8988T (cell line): ENCODE measurements around the gene KCNJ12.
"Not testable (repeated sequence)": the region's sequence is repeated elsewhere in the genome, so short reads cannot be mapped to it uniquely, and the experiment has no call there.

ENCODE experiments used
- DNase-seq: peaks from one replicate; pipeline ENCODE4 v3.0.0; 2011

KCNJ12 gene

DNA sequence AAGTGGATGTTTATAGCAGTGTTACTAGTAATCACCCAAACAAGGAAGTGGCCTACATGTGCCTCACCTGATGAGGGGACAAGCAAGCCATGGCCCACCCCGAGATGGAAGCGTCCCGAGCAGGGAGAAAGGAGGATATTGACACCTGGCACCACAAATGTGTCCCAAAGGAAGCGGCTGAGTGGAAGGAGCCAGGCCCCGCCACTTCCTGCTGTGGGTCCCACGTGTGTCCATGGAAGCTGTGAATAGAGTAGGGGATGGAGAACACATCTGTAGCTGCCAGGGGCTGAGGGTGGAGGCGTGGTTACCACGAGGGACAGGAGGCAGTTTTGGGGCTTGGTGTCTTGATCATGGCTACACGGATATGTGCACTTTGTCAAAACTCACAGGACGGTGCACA, 49.2 kb downstream of the KCNJ12 start:
- DNase-seq = no peak

DNA sequence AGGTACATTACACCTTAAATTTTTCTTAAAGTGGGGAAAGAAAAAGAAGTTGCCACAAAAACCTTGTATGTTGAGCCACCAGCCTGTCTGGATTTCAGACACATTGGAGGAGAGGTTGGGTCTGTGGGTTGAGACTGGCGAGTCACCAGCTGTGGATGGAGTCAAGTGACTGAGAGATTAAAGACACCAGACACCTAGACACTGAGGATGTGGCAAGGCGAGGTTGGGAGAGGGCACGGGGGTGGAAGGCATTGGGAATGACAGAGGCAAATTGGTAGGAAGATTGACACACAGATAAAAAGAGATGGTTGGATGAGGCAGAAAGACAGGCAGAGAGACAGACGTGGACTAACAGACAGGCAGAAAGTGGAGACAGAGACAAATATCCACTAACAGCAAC, 49.6 kb downstream of the KCNJ12 start:
- DNase-seq = no peak

GRCh38 chr17:21426246-21426645, 50.1 kb downstream of the KCNJ12 start:
- not testable (repeated sequence) for DNase-seq

GRCh38 chr17:21426876-21427275, 50.7 kb downstream of the KCNJ12 start:
- not testable (repeated sequence) for DNase-seq

- DNase-seq = not testable (repeated sequence)
Observed at GRCh38 chr17:21427727-21428126, 51.6 kb downstream of the KCNJ12 start.

DNA sequence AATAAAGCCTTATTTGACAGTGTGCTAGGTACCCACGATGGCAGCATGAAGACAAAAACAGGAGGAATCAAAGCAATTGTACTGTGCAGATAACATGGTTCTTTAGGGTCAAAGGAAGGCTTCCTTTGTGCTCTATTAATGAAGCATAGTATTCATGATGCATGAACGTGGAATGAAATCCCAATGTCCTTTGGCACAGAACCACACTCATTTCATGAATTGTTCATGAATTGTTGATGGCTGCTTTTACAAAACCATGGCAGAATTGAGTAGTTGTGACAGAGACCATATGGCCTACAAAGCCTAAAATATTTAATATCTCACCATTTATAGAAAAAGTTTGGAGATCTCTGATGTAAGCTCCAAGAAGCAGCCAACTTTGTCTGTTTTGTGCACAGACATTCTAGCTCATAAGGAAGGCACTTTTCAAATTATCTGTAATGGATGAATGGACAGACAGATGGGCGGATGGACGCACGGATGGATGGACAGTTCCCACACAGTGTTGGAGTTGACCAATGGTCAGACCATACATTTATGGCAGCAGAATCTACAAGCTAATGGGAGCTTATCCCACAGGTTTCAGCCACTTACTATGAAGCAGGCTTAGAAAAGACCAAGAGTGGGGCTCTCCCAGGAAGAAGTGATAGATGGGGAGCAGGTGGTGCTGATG, 52.7 kb downstream of the KCNJ12 start:
- DNase-seq = not testable (repeated sequence)

DNA sequence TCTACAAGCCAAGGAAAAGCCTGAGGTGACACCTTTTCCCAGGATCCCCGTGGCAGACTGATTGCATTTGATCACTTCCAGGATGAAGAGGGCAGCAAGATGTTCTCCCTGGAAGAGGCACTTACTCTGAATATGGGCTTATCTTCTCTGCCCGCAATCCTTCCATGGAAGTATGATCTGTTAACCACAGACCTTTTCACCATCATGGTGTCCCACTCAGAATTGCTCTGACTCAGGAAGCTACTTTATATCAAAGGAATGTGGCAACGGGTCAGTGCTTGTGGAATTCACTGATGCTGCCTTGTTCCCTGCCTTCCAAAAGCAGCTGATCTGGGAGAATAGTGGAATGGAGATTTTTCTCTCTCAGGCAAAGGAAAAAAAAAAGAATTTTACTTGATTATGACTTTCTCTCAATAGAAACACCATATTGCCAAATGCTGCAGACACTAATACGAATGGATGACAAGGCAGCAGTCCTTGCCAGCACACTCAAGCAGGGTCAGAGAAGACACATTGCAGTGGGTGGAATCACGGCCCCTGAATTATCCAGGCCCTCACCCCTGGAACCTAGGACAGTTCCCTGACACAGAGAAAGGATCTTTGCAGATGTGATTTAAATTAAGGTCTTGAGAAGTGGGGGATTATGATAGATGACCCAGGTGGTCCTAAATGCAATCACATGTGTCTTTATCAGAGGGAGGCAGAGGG, 53.9 kb downstream of the KCNJ12 start:
- not testable (repeated sequence) for DNase-seq

DNA sequence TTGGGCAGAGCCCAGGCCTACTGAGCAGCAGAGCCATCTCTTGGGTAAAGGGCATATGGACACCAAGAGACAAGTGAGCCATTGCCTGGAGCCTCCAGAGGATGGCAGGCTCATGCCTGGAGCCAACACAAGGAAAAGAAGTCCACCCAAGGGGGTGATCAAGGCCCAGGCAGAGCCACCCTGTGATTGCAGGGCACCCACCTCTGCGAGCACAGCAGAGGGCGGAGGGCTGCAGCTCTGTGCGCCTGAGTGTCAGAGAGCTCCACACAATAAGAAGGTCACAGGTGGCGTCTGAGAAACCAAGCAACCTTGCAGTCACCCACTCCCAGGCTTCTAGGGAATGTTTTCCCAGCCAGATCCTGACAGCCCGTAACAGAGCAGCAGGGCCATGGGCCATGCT, 57.8 kb downstream of the KCNJ12 start:
- DNase-seq = not testable (repeated sequence)

GRCh38 chr17:21434976-21435375, 58.8 kb downstream of the KCNJ12 start:
- DNase-seq = not testable (repeated sequence)

DNA sequence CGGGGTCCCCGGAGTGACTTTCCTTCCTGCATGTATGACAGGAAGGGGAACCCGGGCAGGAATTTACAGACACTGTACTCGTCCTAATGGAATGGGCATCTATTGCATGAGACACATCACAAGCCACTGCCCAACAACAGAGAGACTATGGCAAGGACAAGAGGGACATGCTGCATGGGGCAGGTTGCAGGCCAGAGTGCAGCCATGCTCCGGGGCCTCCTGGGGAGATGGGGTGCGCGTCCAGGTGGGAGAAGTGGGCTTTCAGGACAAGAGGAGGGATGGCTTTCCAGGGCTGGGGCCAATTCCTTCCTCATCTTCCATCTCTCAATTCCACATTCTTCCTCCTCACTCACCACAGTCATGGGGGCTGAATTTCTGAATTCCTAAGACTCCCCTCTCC, 60.3 kb downstream of the KCNJ12 start:
- not testable (repeated sequence) for DNase-seq

DNA sequence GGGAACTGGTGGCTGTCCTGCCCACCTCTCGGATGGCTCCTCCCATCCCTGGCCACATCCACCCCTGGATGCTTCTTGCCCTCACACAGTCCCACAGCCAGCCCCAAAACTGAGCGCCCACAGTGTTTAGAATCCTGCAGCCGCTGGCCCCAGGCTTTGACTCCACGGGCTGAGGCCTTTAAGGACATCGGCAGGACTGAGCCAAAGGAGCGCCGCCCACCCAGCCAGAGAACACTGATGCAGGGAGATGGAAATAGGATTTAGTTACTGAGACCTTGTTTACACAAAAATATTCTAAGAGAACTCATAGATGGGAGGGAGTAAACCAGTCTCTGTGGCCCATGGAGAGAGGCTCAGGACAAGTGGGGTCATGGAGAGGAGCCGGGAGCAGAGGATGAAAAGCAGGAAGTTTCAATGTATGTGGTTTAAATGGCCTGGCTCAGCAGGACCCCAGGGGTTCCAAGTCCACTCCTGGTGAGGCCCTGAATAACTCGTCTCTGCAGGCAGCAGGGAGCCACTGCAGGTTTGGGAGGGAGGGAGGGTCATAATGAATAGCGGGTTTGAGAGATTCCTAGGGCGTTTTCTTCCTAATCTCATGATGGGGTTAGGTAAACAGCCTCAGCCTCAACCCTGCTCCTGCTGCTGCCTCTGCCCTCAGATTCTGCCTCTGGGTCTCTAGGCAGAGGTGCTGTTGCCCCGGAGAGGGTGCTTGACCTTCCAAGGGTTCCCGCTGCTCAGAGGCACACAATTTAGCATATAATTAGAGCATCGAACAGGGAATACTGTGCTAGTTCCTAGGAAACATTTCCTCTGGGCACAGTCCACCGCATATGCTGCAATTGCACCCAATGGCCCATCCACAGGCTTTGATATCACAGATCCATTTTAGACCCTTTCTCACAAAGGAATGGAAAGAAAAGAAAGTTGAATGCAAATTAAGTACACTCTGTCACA, 61.0 kb downstream of the KCNJ12 start:
- DNase-seq = not testable (repeated sequence)

- DNase-seq = not testable (repeated sequence)
Observed at GRCh38 chr17:21438316-21439014, 62.3 kb downstream of the KCNJ12 start.

DNA sequence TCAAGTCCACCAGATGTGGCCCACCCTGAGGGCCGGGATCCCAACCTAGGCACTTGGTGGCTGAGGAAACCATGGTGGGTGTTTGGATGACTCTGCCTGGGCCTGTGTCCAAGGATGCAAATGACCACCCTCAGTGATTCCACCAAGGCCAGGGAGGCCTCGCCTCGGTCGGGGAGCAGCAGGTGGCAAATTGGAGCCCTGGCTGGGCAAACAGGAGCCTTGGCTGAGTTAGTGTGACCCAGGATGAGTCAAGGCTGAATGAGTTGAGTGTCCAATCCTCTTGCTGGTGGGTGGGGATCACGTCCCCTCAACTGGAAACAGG, 62.8 kb downstream of the KCNJ12 start:
- DNase-seq = not testable (repeated sequence)

DNA sequence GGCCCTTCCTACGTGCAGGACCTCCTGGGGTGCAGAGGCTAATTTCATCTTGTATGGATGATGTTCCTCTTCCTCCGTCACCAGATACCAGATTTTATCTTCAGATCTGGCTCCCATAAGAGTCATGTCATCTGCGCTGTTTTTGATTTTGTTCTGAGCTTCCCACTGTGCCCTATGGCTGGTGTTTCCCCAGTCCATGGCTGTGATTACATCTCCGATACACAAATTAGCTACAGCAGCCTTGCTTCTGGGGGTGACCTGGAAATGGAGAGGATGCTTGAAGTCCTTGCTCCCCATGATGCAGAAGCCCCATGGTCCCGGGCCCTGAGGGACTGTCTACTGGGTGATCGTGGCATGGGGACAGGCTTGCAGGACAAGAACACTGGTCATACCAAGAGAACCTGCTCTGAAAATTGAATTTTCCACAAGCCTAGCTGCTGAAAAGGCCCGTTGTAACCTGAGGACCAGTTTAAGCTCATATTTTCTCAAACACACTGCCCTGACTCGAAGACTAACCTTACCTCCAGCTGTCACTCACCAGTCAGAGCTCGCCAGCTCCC, 69.0 kb downstream of the KCNJ12 start:
- no peak for DNase-seq

DNA sequence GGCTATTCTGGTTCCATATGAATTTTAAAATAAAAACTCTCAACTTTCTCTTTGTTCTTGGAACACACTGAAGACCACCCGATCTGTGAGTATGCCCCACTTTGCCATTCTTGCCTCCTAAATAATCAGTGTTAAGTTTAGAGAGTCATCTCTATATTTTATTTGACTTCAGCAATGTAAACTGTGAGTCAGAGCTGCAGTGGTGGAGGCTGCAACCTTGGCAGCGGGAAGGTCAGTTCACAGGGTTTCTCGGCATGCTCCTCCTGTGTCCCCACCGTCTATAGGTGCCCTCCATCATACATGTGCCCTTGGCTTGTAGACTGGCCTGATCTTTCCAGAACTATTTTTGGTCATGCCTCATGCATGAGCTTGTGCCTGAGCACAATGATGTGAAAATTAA, 71.4 kb downstream of the KCNJ12 start:
- DNase-seq = not testable (repeated sequence)

GRCh38 chr17:21449891-21450290, 73.7 kb downstream of the KCNJ12 start:
- DNase-seq = not testable (repeated sequence)

DNA sequence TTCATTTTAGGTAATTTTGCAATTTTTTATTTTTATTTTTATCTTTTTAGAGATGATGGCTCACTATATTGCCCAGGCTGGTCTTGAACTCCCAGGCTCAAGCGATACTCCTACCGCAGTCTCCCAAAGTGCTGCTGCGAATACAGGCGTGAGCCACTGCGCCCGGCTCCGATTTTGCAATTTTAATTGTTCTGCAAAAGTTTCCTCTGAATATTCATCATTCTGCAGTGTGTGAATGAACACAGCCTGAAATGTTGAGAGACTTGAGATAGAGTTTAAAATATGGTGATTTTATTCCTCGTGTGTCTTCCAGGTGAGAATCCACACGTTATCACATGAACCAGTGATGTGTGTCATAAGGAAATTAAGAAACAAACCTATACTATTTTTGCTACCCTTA, 75.8 kb downstream of the KCNJ12 start:
- no peak for DNase-seq

DNA sequence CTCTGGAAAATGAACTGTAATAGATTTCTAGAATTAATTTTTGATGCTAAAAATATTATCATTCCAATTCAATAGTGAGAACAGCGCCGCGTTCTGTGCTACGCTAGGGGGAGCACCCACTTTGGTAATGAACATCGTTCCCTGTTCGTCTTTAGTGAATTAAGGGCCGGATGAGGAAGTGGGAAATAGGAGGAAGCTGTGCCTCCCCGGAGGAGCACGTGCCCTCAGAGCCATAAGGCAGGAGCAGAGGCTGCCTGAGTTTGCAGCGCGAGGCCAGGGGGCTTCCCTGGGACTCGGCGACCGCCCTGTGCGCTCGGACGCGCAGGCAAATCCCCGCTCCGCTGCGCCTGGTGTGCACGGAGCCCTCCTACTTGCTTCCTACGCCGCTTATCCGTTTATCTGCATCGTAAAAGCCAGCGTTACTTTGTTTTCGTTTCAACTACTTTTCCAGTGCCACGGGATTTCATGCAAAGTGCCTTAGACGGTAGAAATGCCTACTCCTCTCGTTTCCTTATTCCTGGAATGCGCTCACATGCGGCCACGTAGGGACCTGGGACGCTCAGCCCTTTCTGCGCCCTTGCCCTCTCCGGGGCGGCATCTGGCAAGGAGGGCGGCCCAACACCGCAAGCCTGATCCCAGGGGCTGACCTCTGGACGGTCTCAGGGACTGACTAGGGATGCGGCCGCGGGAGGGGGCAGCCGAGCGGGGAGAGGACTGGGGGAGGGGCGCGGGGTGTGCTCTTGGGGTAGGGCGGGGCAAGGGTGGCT, 76.4 kb downstream of the KCNJ12 start:
- no peak for DNase-seq

DNA sequence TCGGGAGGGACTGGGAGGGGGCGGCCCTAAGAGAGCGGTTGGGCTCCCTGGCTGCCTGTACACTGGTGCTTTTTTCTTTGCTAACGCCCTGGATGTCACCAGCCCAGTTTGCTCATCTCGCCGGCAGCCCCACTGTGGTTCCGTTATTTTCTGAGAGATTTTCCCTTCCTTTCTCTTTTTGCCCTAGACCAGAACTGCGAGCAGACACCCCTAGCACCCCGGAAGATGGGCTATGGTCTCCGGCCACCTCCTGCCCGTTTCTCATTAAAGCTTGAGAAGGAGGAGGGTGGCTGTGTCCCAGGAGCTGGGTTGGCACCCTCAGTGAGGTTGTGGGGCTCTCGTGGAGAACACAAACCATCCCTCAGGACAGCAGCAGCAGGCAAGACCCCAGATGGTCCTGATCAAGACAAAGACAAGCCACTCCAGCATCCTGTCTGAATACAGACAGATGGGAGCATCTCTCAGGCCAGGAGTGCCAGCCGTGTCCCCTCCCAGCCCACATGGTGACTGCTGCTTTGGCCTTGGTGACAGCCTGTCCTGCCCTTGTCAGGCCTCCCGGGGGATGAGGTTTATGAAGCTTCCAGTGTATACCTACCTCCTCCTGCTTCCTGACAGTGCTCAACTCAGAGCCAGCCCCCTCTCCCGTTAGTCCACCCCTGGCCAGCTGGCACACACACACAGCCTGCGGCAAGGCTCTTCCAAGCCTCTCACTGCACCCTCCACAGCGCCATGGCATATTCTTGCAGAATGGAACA, 77.2 kb downstream of the KCNJ12 start:
- no peak for DNase-seq

GRCh38 chr17:21454006-21454405, 77.8 kb downstream of the KCNJ12 start:
- DNase-seq = not testable (repeated sequence)

DNA sequence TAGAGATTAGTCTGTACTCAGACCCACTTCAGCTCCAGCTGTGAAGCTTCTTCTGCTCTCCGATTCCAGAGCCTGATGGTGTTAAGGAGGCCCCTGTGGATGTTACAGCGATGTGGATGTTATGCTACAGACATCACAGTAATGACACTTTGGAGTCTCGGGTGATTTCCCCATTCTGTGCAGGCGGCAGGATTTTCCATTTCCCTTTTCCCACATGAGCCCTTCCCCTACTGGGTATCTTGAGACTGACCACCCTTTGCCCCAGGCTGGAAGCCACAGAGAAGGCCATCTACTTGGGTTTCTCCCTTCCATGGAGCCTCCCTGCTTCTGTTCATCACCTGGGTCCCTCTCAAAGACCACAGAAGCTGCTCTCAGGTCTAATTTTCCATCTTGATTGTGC, 78.3 kb downstream of the KCNJ12 start:
- DNase-seq = no peak
